ELF-1 (cell line): ENCODE measurements around the gene E2F1.
A peak's percentile ranks its signal among the peaks of the same experiment; 100 is the strongest.

Experiments
- DNase-seq: peaks from one replicate; pipeline ENCODE4 v3.0.0-alpha.2; 2016; ENCODE audit warnings: low read depth, low spot score

E2F1 gene

GRCh38 chr20:33687993-33688937, 2.1 kb upstream of the E2F1 start:
- DNase-seq, result no peak

DNA sequence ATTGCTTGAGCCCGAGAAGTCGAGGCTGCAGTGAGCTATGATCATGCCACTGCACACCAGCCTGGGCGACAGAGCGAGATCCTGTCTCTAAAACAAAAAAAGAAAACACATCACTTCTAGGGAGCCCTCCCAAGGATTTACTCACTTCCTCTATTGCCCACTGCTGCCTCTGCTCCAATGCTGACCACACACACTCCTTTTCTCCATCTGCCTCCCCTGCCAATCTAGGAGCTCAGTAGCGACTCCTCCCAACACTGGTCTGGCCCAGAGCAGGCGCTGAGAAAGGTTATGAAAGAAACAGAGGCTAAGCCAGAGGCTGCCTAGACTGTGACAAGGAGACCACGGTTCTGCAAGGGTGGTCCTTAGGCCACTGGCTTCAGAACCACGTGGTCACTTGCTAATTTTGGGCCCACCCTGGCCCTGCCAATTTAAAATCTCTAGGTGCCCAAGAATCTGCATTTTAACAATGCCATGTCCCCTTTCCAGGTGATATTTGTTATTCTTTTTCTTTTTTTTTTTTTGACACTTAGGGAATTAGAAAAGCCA, 1.3 kb upstream of the E2F1 start:
- no peak for DNase-seq

- no peak for DNase-seq
Measured at GRCh38 chr20:33686984-33687366, 790 bp upstream of the E2F1 start.

DNA sequence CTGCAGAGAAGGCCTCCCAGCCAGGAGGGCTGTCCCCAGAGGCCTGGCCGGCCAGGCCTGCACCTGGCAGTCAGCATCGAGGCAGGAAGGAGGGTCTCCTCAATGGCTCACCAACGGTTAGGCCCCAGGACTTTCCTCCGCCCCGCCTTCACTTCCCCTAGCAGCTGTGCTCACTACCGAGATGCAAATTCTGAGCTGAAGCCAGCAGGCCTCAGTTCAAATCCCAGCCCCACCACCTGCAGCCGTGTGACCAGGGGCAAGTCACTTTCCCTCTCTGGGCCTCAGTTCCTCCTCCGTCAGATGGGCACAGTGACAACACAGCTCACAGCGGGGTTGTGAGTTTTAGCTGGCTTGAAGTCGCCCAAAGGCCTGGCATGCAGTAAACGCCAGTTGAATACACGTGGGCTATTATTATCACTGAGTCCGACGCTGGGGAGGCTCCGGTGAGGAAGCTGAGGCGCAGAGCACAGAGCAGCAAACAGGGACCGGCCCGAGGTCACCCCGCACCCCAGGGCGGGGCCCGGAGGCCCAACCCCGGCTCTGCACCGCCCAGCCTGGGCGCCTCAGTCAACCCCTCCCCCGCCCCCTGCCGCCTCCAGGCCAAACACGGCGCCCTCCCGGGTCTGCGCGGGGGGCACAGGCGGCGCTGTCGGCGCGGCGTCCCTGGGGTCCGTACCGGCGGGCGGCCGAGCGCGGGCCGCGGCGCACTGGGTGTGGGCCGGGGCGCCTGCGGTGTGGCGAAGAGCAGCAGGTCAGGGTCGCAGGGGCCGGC, 671 bp downstream of the E2F1 start:
- DNase-seq, result peak; percentile 64

DNA sequence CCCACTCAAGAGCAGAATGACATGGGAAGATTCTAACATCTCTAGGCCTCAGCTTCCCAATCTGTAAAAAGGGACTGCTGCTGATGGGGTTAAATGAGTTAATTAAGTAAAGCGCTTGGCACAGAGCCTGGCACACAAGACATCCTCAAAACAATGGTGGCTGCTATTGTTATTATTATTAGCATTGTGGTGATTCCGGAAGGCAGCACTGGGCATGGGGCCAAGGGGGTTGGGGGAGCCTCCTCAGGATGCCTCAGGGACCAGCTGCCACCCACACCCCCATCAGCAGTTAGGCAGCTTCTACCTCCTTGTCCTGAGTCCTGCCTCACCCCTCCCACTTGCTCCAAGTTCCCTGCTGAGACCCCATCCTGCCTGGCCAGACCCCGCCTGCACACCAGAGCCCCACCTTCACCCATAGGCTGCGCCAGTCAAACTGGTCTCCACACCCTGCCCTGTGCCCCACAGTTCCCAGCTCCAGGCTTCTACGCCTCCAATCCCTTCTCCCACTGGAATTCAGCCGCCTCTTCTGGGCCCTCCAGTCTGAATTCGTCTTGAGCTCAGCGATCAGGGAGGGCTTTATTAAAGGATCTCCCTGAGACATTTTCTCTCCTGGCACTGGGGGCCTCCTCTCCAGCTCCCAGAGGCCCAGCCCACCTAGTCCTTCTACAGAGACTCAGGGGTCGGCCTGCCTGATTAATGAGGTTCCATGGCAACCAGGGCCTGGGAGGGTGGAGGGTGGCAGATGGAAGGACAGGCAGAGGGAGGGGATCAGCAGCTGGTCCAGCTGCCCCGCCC, 1.5 kb downstream of the E2F1 start:
- DNase-seq, result peak; percentile 34

- DNase-seq, result no peak
Measured at GRCh38 chr20:33681728-33682353, 4.3 kb downstream of the E2F1 start.

GRCh38 chr20:33681288-33681687, 4.9 kb downstream of the E2F1 start:
- DNase-seq, result no peak

- DNase-seq, result no peak
Measured at GRCh38 chr20:33680686-33681085, 5.5 kb downstream of the E2F1 start.

DNA sequence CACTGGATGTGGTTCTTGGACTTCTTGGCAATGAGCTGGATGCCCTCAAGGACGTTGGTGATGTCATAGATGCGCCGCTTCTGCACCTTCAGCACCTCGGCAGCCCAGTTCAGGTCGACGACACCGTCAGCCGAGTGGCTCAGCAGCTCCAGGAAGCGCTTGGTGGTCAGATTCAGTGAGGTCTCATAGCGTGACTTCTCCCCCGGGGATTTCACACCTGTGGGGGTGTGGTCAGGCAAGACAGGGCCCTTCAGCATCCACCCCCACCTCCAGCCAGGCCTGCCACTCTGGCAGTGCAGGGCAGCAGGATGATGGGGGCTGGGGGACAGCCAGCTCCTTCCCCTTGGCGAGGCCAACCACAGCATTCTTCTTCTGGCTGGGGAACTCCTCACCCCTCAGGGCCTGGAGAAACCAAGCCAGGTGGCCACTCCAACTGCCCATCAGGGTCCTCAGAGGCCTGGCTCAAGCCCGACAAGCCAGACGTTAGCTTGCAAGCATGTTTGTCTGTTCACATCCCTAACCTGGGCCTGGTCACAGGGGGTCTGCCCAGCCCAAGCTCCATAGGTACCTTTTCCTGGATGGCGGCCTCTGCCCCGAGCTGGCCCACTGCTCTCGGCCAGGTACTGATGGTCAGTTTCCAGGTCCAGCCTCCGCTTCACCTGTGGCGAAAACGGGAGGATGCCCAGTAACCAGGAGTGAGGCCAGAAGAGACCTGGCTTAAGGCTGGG, 6.3 kb downstream of the E2F1 start:
- no peak for DNase-seq

- no peak for DNase-seq
Measured at GRCh38 chr20:33677991-33678702, 8.0 kb downstream of the E2F1 start.

- DNase-seq, result no peak
Measured at GRCh38 chr20:33676652-33677645, 9.2 kb downstream of the E2F1 start.

GRCh38 chr20:33676121-33676520, 10.1 kb downstream of the E2F1 start:
- DNase-seq, result no peak

DNA sequence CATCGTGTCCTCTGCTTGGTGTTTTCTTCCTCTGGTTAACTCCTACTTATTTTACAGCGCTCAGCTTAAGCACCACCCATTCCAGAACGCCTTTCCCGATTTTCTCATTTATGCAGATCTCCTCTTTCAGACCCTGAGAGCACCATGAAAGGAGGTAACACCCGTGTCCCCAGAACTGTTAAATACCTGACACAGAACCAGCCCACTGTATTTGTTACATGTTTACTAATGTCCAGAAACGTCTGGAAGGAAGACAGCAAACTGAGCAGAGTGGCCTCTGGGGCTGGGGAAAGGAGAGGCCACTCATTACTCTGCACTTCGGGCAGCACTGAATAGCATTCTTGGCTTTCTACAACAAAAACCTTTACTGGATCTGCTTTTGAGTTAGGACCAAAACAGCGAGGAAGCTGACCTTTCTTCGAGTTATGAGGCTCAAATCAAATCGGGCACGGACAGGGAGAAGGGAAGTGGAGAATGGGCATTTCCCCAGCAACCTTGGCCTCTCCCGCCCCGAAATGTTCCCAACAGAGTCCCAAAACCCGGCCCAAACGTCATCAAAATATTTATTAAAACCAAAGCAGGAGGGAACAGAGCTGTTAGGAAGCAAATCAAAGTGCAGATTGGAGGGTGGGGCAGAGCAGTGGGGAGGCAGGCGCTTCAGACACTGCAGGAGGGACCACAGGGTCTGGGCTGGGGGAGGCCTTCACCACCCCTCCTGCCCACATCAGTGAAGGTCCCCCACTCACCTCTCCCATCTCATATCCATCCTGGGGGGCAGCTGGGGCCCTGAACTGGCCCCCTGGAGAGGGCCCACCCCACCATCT, 10.8 kb downstream of the E2F1 start:
- DNase-seq, result peak; percentile 53

GRCh38 chr20:33674294-33675135, 11.7 kb downstream of the E2F1 start, which contains the start of gene NECAB3:
NECAB3 (minus strand) TSS chr20:33674428; CDS start chr20:33674352, 76 bp downstream.
- DNase-seq, result peak; percentile 70

- peak; percentile 37 for DNase-seq
Measured at GRCh38 chr20:33673410-33674293, 12.5 kb downstream of the E2F1 start.

- no peak for DNase-seq
Measured at GRCh38 chr20:33673114-33673409, 13.1 kb downstream of the E2F1 start.
